Stimulated activated CD8-positive, alpha-beta memory T cell treated with anti-CD3 and anti-CD28 coated beads, Interleukin-12 subunit alpha, Interleukin-12 subunit beta, amount 100 ng/mL, for 4 hours (primary cell): ENCODE measurements around the gene ATP6V0C.

Experiments
- DNase-seq: peaks from one replicate; pipeline ENCODE4 v3.0.0-alpha.2; 2020; ENCODE audit warnings: low read depth

The ATP6V0C gene

DNA sequence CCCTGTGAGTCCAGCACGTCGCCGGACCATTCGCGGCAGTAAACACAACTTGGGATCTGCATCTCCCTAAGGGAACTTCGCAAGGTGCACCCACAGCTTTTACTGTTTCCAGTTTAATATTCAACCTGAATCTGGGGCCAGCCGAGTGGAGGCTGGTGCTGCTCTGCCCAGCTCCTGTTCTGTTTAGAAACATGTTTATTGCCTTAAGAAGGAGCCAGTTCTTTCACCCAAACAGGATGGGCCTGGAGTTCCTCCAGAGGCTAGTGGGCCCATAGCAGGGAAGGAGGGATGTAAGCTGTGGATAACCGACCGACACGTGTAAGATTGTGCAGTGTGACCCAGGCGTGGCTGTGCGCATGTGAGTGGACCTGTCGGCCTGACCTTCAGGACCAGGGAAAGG, 21.5 kb upstream of the ATP6V0C start:
- no peak for DNase-seq

GRCh38 chr16:2493605-2494004, 20.1 kb upstream of the ATP6V0C start:
- no peak for DNase-seq

GRCh38 chr16:2494616-2495015, 19.1 kb upstream of the ATP6V0C start:
- DNase-seq = no peak

DNA sequence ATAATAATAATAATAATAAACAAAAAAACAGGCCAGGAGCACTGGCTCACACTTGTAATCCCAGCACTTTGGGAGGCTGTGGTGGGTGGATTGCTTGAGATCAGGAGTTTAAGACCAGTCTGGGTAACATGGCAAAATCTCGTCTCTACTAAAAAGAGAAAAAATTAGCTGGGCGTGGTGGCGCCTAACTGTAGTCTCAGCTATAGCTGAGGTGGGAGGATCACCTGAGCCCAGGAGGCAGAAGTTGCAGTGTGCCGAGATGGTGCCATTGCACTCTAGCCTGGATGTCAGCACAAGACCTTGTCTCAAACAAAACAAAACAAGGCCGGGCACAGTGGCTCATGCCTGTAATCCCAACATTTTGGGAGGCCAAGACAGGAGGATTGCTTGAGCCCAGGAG, 18.7 kb upstream of the ATP6V0C start:
- DNase-seq = no peak

DNA sequence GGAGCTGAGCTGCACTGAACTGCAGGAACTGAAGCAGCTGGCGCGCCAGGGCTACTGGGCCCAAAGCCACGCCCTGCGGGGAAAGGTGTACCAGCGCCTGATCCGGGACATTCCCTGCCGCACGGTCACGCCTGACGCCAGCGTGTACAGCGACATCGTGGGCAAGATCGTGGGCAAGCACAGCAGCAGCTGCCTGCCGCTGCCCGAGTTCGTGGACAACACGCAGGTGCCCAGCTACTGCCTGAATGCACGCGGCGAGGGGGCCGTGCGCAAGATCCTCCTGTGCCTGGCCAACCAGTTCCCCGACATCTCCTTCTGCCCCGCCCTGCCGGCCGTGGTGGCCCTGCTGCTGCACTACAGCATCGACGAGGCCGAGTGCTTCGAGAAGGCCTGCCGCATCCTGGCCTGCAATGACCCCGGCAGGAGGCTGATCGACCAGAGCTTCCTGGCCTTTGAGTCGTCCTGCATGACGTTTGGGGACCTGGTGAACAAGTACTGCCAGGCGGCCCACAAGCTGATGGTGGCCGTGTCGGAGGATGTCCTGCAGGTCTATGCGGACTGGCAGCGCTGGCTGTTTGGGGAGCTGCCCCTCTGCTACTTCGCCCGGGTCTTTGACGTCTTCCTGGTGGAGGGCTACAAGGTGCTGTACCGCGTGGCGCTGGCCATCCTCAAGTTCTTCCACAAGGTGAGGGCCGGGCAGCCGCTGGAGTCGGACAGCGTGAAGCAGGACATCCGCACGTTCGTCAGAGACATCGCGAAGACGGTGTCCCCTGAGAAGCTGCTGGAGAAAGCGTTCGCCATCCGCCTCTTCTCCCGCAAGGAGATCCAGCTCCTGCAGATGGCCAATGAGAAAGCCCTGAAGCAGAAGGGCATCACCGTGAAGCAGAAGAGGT, 17.3 kb upstream of the ATP6V0C start:
- no peak for DNase-seq

GRCh38 chr16:2497116-2497630, 16.6 kb upstream of the ATP6V0C start:
- no peak for DNase-seq

- DNase-seq = no peak
Observed at GRCh38 chr16:2497695-2498484, 15.9 kb upstream of the ATP6V0C start.

DNA sequence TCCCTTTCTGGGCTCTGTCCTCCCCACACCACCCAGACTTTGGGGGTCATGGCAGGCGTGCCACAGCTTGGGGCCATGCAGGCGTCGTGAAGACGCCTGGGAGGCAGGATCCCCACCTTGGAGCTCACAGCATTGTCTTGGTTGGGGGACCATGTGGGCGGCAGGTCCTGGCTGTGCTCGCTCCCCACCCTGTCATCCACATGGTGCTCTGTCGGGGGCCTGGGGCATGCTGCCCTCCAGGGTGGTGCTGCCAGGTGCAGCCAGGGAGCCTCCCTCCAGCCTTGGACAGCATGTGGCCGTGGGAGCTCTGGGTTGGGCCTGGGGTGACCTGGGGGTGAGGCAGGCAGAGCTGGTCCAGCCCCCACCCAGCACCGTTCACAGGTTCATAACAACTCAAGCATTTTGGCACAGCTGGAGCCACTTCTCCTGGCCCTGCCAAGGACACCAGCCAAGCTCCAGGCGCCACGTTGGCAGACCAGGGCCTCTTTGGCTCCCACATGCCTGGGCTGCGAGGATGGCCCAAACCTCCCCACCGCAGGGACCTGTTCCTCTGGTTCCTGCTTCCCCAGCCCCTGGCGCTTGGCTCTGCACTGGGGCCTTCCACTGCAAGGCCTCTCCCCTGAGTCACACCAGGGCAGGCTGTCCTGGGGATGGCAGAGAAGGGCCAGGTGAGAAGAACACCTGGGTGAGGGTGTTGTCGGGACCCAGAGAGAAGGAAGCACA, 15.1 kb upstream of the ATP6V0C start:
- DNase-seq = no peak

- no peak for DNase-seq
Observed at GRCh38 chr16:2499454-2499853, 14.3 kb upstream of the ATP6V0C start.

DNA sequence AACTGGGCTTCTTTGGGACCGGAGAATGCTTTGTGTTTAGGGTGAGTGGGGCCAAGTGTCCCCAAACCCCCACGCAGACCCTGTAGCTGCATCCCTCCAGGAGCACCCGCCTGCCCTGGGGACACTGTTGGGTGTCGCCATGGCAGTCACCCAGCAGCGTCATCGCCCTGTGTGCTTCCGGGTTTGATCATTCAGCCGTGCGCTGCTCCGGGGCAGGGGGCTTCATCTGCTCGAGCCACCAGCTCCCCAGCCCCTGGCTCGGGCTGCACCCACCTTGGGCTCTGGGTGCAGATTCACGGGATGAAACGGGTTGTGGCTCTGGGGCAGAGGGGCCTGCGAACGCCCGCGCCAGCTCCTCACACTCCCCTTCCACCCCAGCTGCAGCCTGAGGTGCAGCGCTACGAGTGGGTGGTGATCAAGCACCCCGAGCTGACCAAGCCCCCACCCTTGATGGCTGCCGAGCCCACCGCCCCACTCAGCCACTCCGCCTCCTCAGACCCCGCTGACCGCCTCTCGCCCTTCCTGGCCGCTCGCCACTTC, 13.8 kb upstream of the ATP6V0C start:
- no peak for DNase-seq

DNA sequence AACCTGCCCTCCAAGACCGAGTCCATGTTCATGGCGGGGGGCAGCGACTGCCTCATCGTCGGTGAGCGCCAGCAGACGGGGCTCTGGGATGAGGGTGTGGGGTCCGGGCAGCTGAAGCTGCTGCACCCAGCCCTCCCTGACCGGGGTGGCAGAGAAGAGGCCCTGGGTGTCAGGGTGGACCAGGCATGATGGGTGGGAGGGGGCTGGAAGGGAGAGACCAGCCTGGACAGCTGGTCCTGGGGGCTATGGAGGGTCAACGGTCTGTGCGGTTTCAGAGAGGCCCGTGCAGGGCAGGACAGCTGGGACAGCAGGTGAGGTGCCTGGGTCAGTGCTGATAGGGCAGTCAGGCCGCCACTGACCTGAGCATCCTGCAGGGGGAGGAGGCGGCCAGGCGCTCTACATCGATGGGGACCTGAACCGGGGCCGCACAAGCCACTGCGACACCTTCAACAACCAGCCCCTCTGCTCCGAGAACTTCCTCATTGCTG, 13.3 kb upstream of the ATP6V0C start:
- no peak for DNase-seq

GRCh38 chr16:2500918-2501750, 12.6 kb upstream of the ATP6V0C start:
- peak; percentile 67 for DNase-seq

DNA sequence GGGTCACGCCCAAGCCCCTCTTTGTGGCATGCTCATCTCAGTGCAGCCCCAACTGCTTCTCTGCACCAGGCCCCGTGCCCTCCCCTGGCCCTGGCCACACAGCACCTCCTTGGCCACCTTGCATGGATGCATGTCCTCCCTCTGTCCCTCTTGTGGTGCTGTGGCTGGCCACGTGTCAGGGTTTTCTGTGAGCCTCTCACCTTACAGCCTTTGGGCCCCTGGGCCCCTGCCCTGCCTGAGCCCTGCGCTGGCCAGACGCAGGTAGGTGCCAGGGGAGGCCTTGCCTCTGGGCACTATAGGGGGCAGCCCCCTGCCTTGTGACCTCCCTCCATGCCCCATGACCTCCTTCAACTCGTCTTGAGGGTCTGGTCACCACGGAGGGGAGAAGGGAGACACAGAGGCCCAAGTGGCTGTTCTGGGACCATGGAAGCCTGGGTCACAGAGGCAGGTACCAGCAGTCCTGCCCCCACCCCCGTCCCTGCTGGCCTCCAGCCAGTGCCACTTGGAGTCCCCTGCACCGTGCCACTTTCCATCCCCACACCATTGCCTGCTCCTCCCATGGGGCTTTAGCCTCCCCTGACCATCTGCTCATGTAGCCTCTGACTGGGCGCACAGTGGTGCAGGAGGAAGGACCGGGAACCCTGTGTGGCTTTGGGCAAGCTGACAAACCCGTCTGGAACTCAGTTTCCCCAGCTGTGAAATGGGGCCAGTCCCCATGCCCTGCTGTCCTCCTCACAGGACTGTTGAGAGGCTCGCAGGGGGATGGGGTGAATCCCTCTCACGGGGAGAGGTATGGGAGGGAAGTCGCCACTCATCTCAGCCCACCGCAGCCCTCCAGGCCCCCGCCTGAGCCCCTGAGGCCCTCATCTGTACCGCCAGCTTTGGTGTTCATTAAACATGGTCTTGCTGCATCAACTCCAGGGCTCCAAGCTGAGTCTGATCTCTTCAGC, 11.5 kb upstream of the ATP6V0C start:
- no peak for DNase-seq

- no peak for DNase-seq
Observed at GRCh38 chr16:2505695-2506094, 8.1 kb upstream of the ATP6V0C start.

GRCh38 chr16:2507052-2507659, 6.6 kb upstream of the ATP6V0C start:
- DNase-seq = no peak

GRCh38 chr16:2507665-2508064, 6.1 kb upstream of the ATP6V0C start:
- no peak for DNase-seq

- DNase-seq = no peak
Observed at GRCh38 chr16:2508722-2509400, 4.9 kb upstream of the ATP6V0C start.

DNA sequence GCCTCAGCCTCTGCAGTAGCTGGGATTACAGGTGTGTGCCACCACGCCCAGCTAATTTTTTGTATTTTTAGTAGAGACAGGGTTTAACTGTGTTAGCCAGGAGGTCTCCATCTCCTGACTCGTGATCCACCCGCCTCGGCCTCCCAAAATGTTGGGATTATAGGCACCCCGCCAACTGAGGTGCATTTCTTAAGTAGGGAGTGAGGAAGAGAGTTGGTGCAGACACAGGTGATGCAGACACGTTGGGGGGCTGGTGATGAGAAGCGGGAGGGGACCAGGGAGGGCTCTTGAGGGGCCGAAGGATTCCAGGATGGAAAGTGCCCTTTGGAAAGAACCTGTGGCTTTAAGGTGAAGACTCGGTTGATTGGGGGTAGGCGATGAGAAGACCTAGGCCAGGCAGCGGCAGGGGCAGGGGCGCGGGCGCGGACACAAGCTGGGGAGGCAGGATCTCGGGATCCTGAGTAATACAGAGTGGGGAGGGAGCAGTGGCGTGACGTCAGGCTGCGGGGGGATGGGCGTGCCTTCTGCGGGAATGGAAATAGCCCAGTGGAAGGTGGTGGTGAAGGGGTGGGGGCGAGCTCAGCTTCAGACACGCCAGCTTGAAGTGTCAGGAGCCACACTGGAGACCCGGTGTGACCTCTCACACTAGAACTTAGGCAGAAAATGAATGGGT, 2.5 kb upstream of the ATP6V0C start:
- no peak for DNase-seq
